DND-41 (cell line): Measurements from ENCODE around the gene MTA1.
A peak's percentile ranks its signal among the peaks of the same experiment; 100 is the strongest.

Experiments used
- ATAC-seq: fragments of 200-7000 bp; cut with Tn5 transposase; 3 replicates; pipeline ENCODE4 v1.9.1; 2021; ENCODE audit warnings: low read depth; ENCODE audit not compliant: insufficient read depth
- DNase-seq: peaks from one replicate; pipeline ENCODE4 v3.0.0-alpha.2; 2020
- H2AFZ ChIP-seq: 2 replicates; pipeline ENCODE4 v1.6.0; 2012; ENCODE audit warnings: low read depth, low read length
- H3K27ac ChIP-seq: 2 replicates; pipeline ENCODE4 v1.5.1; 2012; ENCODE audit warnings: low read length, inconsistent platforms
- H3K27me3 ChIP-seq: fragments of 200-600 bp; sonication (generic); 2 replicates; pipeline ENCODE4 v1.6.0; 2012; ENCODE audit warnings: low read length, mild to moderate bottlenecking, inconsistent platforms; ENCODE audit not compliant: insufficient read depth, poor library complexity
- H3K36me3 ChIP-seq: 2 replicates; pipeline ENCODE4 v1.5.1; 2012; ENCODE audit warnings: low read length, inconsistent platforms; ENCODE audit not compliant: insufficient read depth
- H3K4me1 ChIP-seq: 2 replicates; pipeline ENCODE4 v1.5.1; 2012; ENCODE audit warnings: mild to moderate bottlenecking, low read length; ENCODE audit not compliant: insufficient read depth
- H3K4me2 ChIP-seq: 2 replicates; pipeline ENCODE4 v1.6.0; 2012; ENCODE audit warnings: mild to moderate bottlenecking, moderate library complexity, low read length, inconsistent platforms; ENCODE audit not compliant: insufficient read depth
- H3K4me3 ChIP-seq, 2 experiments: fragments of 200-600 bp in 1 of 2; shearing (Covaris generic) in 1 of 2; 2 replicates each; pipeline ENCODE4 v1.5.1; 2012 to 2016; ENCODE audit warnings: inconsistent platforms in 2 of 2, low read length in 2 of 2, mild to moderate bottlenecking in 2 of 2, low read depth in 1 of 2, moderate library complexity in 1 of 2
- H3K79me2 ChIP-seq: 2 replicates; pipeline ENCODE4 v1.6.0; 2012; ENCODE audit warnings: low read length, inconsistent platforms; ENCODE audit not compliant: insufficient read depth
- H3K9ac ChIP-seq: 2 replicates; pipeline ENCODE4 v1.6.0; 2012; ENCODE audit warnings: low read depth, mild to moderate bottlenecking, inconsistent platforms, low read length, moderate library complexity
- H3K9me3 ChIP-seq: 2 replicates; pipeline ENCODE4 v1.5.1; 2012; ENCODE audit warnings: low read length, moderate library complexity, mild to moderate bottlenecking, inconsistent platforms; ENCODE audit not compliant: insufficient read depth, severe bottlenecking
- H4K20me1 ChIP-seq: 2 replicates; pipeline ENCODE4 v1.6.0; 2012; ENCODE audit warnings: low read length; ENCODE audit not compliant: insufficient read depth
- EZH2 ChIP-seq: IDR thresholded peaks from 3 replicates; pipeline ENCODE4 v1.6.1; 2012; ENCODE audit warnings: borderline replicate concordance, low read depth, mild to moderate bottlenecking, moderate library complexity, low read length, inconsistent platforms; ENCODE audit not compliant: severe bottlenecking
- TF ChIP-seq, protein P1 (sequence below): IDR thresholded peaks from 2 replicates; pipeline ENCODE4 v1.5.1; 2012; ENCODE audit warnings: borderline replicate concordance, low read length, moderate library complexity, mild to moderate bottlenecking; ENCODE audit not compliant: poor library complexity, severe bottlenecking; ENCODE audit errors: extremely low read depth

Gene MTA1

DNA sequence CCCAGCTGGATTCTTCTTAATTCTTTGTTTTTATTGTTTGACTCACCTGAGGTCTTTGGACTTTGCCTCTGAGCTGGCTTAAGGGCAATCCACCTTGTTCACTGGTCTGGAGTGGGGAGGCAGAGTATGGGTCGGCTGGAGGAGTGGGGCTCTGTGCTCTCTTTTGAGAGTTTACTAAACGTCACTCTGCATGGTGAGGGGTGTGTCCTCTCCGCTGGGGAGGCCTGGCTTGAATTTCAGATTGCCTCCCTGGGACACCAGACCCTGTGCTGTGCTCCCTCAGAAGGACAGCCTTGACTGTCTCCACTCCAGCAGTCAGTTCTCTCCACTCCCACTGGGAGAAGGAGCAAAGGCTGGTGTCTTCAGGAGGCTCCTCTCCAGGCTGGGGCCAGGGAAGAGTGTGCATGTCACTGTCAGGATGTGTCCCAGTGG, 1.9 kb upstream of the MTA1 start:
- H3K4me3 ChIP-seq: no peak overlapping the region
- H2AFZ ChIP-seq: no peak overlapping the region
- H3K9ac ChIP-seq: 0 out of 2 replicates have a peak overlapping the region, but pooled peaks have one; percentile 98
- no peaks in the 10 kb centered on the region for H3K27me3 ChIP-seq
- H3K79me2 ChIP-seq: peaks cover 39% of the 10 kb centered on the region
- H3K27ac ChIP-seq: no peak overlapping the region
- peaks cover 22% of the 10 kb centered on the region for H4K20me1 ChIP-seq
- DNase-seq (no peak), ATAC-seq (no peak)
- H3K36me3 ChIP-seq: peaks cover 27% of the 10 kb centered on the region
- H3K9me3 ChIP-seq: no peaks in the 10 kb centered on the region
- H3K4me2 ChIP-seq: 0 out of 2 replicates have a peak overlapping the region, but pooled peaks have one; percentile 85
- peaks cover 59% of the 10 kb centered on the region for H3K4me1 ChIP-seq
- no peak for TF ChIP-seq EZH2
- TF ChIP-seq, protein P1, sequence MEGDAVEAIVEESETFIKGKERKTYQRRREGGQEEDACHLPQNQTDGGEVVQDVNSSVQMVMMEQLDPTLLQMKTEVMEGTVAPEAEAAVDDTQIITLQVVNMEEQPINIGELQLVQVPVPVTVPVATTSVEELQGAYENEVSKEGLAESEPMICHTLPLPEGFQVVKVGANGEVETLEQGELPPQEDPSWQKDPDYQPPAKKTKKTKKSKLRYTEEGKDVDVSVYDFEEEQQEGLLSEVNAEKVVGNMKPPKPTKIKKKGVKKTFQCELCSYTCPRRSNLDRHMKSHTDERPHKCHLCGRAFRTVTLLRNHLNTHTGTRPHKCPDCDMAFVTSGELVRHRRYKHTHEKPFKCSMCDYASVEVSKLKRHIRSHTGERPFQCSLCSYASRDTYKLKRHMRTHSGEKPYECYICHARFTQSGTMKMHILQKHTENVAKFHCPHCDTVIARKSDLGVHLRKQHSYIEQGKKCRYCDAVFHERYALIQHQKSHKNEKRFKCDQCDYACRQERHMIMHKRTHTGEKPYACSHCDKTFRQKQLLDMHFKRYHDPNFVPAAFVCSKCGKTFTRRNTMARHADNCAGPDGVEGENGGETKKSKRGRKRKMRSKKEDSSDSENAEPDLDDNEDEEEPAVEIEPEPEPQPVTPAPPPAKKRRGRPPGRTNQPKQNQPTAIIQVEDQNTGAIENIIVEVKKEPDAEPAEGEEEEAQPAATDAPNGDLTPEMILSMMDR: no peak

DNA sequence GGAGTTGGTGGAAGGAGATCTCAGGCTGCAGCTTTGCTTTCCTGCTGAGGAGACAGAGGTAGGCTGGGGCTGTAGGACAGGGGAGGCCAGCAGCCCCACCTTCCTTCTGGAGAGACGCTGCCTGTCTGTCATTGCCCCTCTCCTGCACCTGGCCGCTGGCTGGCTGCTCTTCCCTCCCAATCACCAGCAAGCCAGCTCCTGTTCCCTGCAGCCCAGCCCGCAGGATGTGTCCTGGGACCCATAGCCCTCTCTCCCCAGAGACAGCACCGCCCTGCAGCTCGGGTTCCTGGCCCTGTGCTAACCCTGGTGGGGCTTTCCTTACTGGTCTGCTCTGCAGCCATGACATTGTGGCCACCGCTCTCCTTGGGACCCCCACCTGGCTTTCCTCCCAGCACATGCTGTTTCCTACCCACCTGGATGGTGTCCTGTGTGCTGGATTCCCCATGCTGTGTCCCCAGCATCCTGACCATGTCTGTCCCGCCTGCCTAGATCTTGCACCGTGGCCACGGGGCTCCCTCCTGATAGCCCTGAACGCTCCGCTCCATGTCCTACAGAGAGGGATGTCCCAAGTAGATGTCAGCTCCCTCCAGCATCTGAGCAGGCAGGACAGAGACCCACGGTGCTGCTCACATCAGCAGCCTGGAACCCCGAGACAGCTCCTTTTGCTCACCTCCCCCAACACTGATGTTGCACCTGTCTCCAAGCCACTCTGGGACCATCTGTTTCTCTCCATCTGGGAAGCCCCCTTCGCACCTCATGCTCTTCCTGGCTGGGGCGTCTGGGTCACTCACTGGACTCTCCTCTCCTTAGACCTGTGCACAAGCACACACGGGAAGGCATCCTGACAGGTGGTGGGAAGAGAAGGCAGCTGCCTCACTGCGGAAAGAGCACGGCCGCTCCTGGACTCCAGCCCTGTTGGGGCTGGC, 1.1 kb upstream of the MTA1 start:
- DNase-seq: no peak
- peak overlapping the region; percentile 98 for H3K9ac ChIP-seq

DNA sequence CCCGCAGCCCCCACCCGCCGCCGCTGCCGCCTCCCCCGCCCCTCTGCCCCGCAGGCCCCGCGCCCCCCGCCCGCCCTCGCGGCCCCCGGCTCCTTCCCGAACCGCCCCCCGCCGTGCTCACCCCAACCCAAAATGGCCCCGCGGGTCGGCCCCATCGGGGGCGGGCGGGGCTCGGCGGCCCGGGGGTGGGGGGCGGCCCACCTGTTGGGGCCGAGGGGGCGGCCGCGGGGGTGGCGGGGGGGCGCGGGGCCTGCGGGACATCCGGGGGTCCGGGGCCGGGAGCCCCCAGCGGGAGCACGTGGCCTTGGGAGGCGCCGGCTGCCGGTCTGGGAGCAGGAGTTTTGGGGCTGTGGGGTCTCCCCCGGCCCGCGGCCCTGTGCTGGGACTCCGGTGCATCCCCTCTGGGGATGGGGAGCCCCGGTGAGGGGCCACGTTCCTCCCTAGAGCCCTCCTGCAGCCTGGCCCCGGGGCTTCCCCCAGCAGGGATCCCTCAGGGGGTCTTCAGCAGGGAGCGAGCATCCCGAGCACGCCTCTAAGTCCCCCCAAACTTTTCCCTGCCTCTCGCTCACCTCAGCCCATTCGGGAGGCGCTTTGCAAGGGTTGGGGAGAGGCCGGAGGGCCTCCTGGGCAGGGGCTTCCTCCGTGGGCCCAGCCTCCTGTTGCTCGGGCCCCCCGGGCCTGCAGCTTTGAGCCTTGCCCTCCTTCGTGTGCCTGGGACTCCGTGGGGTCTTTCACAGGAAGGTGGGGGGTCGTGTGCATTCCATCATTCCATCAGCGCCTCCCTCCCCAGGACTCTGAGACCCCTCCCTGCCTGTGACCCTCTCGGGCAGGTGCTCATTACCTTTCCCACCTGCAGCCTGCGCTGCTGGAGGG, 710 bp downstream of the MTA1 start:
- Histone ChIP-seq H3K27me3 (no peaks in the 10 kb centered on the region), H3K27ac (peak overlapping the region; percentile 85), H2AFZ (peak overlapping the region; percentile 51), H3K4me2 (peak overlapping the region; percentile 96), H3K36me3 (peaks cover 45% of the 10 kb centered on the region), H4K20me1 (peaks cover 46% of the 10 kb centered on the region), H3K4me3 (peak overlapping the region; percentile 99 to 100), H3K79me2 (peaks cover 66% of the 10 kb centered on the region), H3K9ac (peak overlapping the region; percentile 98), H3K4me1 (peaks cover 49% of the 10 kb centered on the region), H3K9me3 (no peaks in the 10 kb centered on the region)
- DNase-seq (peak; percentile 42), ATAC-seq (peak; percentile 13; the same call in 2 of the 3 replicates)
- TF ChIP-seq, protein P1: no peak
- TF ChIP-seq EZH2: no peak

More for the DNA sequence above, 1.1 kb upstream of the MTA1 start:
- Histone ChIP-seq H3K27ac (peak overlapping the region; percentile 96), H2AFZ (peak overlapping the region; percentile 94), H3K4me2 (peak overlapping the region; percentile 85), H3K79me2 (peaks cover 48% of the 10 kb centered on the region), H3K4me1 (peaks cover 62% of the 10 kb centered on the region), H3K4me3 (peak overlapping the region; percentile 77 to 99; a peak in 3 of 4 replicates), H3K9me3 (no peaks in the 10 kb centered on the region), H4K20me1 (peaks cover 30% of the 10 kb centered on the region), H3K27me3 (no peaks in the 10 kb centered on the region), H3K36me3 (peaks cover 30% of the 10 kb centered on the region)
- no peak for ATAC-seq
- no peak for TF ChIP-seq EZH2
- TF ChIP-seq, protein P1: no peak
